Central memory CD8-positive, alpha-beta T cell (primary cell): Measurements from ENCODE around the gene SNRPA.

Experiments used
- ATAC-seq: fragments of 150-1000 bp; cut with Tn5 transposase; replicated peaks from 2 replicates; pipeline ENCODE4 v1.10.0; 2022; ENCODE audit warnings: mild to moderate bottlenecking, moderate FRiP score, moderate number of reproducible peaks; ENCODE audit not compliant: poor library complexity, severe bottlenecking; ENCODE audit errors: extremely low read depth
- DNase-seq, 2 donors: peaks; one replicate each; pipeline ENCODE4 v3.0.0; 2021; ENCODE audit warnings: low spot score in 2 of 2
- H3K27ac Mint-ChIP-seq: one replicate; pipeline ENCODE4 v1.8.0; 2022; ENCODE audit warnings: low read depth, mild to moderate bottlenecking, moderate library complexity, mixed read lengths
- H3K27me3 Mint-ChIP-seq: one replicate; pipeline ENCODE4 v1.8.0; 2022; ENCODE audit warnings: mixed read lengths
- H3K36me3 Mint-ChIP-seq: one replicate; pipeline ENCODE4 v1.8.0; 2022; ENCODE audit warnings: mild to moderate bottlenecking, moderate library complexity, mixed read lengths; ENCODE audit not compliant: insufficient read depth
- H3K4me1 Mint-ChIP-seq: one replicate; pipeline ENCODE4 v1.8.0; 2022; ENCODE audit warnings: mixed read lengths
- H3K4me3 Mint-ChIP-seq: one replicate; pipeline ENCODE4 v1.8.0; 2022; ENCODE audit warnings: mild to moderate bottlenecking, moderate library complexity, mixed read lengths
- H3K9me3 Mint-ChIP-seq: one replicate; pipeline ENCODE4 v1.8.0; 2022; ENCODE audit warnings: mixed read lengths

SNRPA gene

GRCh38 chr19:40797963-40798682 is 47.1 kb downstream of the SNRPA start:
- Mint-ChIP-seq H3K4me1 (peaks cover 42% of the 10 kb centered on the region), H3K27ac (peak overlapping the region; percentile 99), H3K4me3 (peak overlapping the region; percentile 98), H3K36me3 (peaks cover 45% of the 10 kb centered on the region), H3K27me3 (no peaks in the 10 kb centered on the region), H3K9me3 (no peaks in the 10 kb centered on the region)
- ATAC-seq (peak; percentile 55), DNase-seq (peak; percentile 56 to 62)

GRCh38 chr19:40798683-40799557 is 47.9 kb downstream of the SNRPA start, which contains the start of gene EGLN2:
TSS of gene EGLN2 (plus strand) at chr19:40799191. CDS start at chr19:40800573, 1,382 bp downstream.
- DNase-seq, result peak; percentile 99 to 100
- peaks cover 49% of the 10 kb centered on the region for H3K36me3 Mint-ChIP-seq
- peak within 1 kb of the TSS; percentile 99 for H3K27ac Mint-ChIP-seq
- peaks cover 50% of the 10 kb centered on the region for H3K4me1 Mint-ChIP-seq
- no peaks in the 10 kb centered on the region for H3K27me3 Mint-ChIP-seq
- peak; percentile 85 for ATAC-seq
- peak within 1 kb of the TSS; percentile 98 for H3K4me3 Mint-ChIP-seq
- no peaks in the 10 kb centered on the region for H3K9me3 Mint-ChIP-seq

GRCh38 chr19:40799558-40800338 is 48.7 kb downstream of the SNRPA start:
- H3K27me3 Mint-ChIP-seq, result no peaks in the 10 kb centered on the region
- H3K36me3 Mint-ChIP-seq, result peaks cover 56% of the 10 kb centered on the region
- no peaks in the 10 kb centered on the region for H3K9me3 Mint-ChIP-seq
- ATAC-seq, result no peak
- H3K4me3 Mint-ChIP-seq, result peak overlapping the region; percentile 98
- H3K27ac Mint-ChIP-seq, result peak overlapping the region; percentile 99
- no peak for DNase-seq
- H3K4me1 Mint-ChIP-seq, result peaks cover 58% of the 10 kb centered on the region

GRCh38 chr19:40800339-40800996 is 49.5 kb downstream of the SNRPA start:
- peak overlapping the region; percentile 97 for H3K27ac Mint-ChIP-seq
- H3K36me3 Mint-ChIP-seq, result peaks cover 63% of the 10 kb centered on the region
- H3K4me1 Mint-ChIP-seq, result peaks cover 65% of the 10 kb centered on the region
- no peaks in the 10 kb centered on the region for H3K9me3 Mint-ChIP-seq
- ATAC-seq, result no peak
- no peaks in the 10 kb centered on the region for H3K27me3 Mint-ChIP-seq
- DNase-seq, result no peak
- peak overlapping the region; percentile 98 for H3K4me3 Mint-ChIP-seq

DNA sequence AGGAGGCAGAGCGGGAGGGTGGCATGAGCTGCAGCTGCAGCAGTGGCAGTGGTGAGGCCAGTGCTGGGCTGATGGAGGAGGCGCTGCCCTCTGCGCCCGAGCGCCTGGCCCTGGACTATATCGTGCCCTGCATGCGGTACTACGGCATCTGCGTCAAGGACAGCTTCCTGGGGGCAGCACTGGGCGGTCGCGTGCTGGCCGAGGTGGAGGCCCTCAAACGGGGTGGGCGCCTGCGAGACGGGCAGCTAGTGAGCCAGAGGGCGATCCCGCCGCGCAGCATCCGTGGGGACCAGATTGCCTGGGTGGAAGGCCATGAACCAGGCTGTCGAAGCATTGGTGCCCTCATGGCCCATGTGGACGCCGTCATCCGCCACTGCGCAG is 50.0 kb downstream of the SNRPA start:
- Mint-ChIP-seq H3K36me3 (peaks cover 64% of the 10 kb centered on the region), H3K27me3 (no peaks in the 10 kb centered on the region), H3K4me1 (peaks cover 71% of the 10 kb centered on the region), H3K27ac (peak overlapping the region; percentile 97), H3K4me3 (peak overlapping the region; percentile 98), H3K9me3 (no peaks in the 10 kb centered on the region)
- DNase-seq, result no peak
- no peak for ATAC-seq

- H3K36me3 Mint-ChIP-seq, result peaks cover 65% of the 10 kb centered on the region
- no peaks in the 10 kb centered on the region for H3K9me3 Mint-ChIP-seq
- DNase-seq, result no peak
- peak overlapping the region; percentile 98 for H3K4me3 Mint-ChIP-seq
- peaks cover 77% of the 10 kb centered on the region for H3K4me1 Mint-ChIP-seq
- H3K27me3 Mint-ChIP-seq, result no peaks in the 10 kb centered on the region
- peak overlapping the region; percentile 97 for H3K27ac Mint-ChIP-seq
- no peak for ATAC-seq
These were observed 50.7 kb downstream of the SNRPA start for GRCh38 chr19:40801426-40802299.

- H3K36me3 Mint-ChIP-seq, result peaks cover 71% of the 10 kb centered on the region
- DNase-seq (no peak), ATAC-seq (no peak)
- no peaks in the 10 kb centered on the region for H3K27me3 Mint-ChIP-seq
- peak overlapping the region; percentile 97 for H3K27ac Mint-ChIP-seq
- no peaks in the 10 kb centered on the region for H3K9me3 Mint-ChIP-seq
- H3K4me1 Mint-ChIP-seq, result peaks cover 86% of the 10 kb centered on the region
- peak overlapping the region; percentile 98 for H3K4me3 Mint-ChIP-seq
These were observed 51.5 kb downstream of the SNRPA start for GRCh38 chr19:40802300-40803169.

DNA sequence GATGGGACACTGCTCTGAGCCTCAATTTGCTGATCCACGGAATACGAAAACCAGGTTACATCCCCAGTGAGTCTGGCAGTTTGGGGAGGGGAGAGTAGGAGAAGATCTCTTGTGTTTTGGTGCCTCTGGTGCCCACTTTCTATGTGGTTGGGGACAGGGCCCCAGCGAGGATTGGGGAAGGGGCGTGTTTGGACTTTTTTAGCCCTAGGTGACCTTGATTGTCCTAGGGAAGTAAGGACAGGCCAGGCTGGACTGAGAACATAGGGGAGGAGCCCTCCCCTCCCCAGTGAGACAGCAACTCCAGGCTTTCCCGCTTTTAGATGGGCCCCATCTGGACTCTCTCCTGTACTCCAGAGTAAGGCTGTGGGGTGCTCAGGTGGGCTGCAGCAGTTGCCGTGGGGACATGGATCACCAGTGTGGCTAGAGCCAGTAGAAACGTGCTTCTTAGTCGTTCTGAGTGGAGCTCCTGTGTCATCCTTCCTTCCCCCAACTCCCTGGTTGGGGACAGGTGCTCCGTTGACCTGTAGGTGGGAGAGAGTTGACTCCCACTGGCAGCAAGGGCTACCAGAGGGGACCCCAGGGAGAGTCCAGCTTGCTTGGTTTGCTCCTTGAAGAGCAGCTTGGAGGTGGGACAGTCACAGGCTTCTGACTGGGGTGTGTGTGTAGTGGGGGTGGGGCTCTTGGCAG is 52.3 kb downstream of the SNRPA start:
- DNase-seq (no peak), ATAC-seq (no peak)
- Mint-ChIP-seq H3K9me3 (no peaks in the 10 kb centered on the region), H3K4me1 (peaks cover 89% of the 10 kb centered on the region), H3K27ac (peak overlapping the region; percentile 97), H3K27me3 (no peaks in the 10 kb centered on the region), H3K4me3 (peak overlapping the region; percentile 98), H3K36me3 (peaks cover 71% of the 10 kb centered on the region)

GRCh38 chr19:40803857-40804782 is 53.1 kb downstream of the SNRPA start:
- ATAC-seq, result peak; percentile 64
- peak in 1 of 2 donors; percentile 69 for DNase-seq
- peaks cover 86% of the 10 kb centered on the region for H3K4me1 Mint-ChIP-seq
- H3K27ac Mint-ChIP-seq, result peak overlapping the region; percentile 97
- peaks cover 67% of the 10 kb centered on the region for H3K36me3 Mint-ChIP-seq
- no peaks in the 10 kb centered on the region for H3K27me3 Mint-ChIP-seq
- peak overlapping the region; percentile 98 for H3K4me3 Mint-ChIP-seq
- no peaks in the 10 kb centered on the region for H3K9me3 Mint-ChIP-seq
